PC-9 (cell line): ENCODE data around the gene PSD2. TPM values are rescaled to one million over a fixed set of nuclear protein-coding genes. Genes with fewer than 3 reads are reported as not detected.

ENCODE experiments used
- BruUV-seq: library from RNA; stranded (reverse); fragments of 400-500 nt; replicated peaks from 2 replicates; lab custom pipeline; 2021; lab: Mats Ljungman, UMichigan
- CTCF ChIA-PET: fragments of 300-600 bp; sonication (Branson Sonifier 250); formaldehyde crosslinking; loops from one replicate; lab custom pipeline; 2022; ENCODE audit warnings: antibody characterized with exemption; lab: Charles Lee
- POLR2A ChIA-PET: fragments of 300-600 bp; sonication (Branson Sonifier 250); formaldehyde crosslinking; loops from one replicate; lab custom pipeline; 2022; ENCODE audit warnings: antibody characterized with exemption; ENCODE audit not compliant: unreplicated experiment; lab: Charles Lee
- DNase-seq, 2 experiments: peaks; one replicate each; pipeline versions ENCODE4 v3.0.0 to v3.0.0-alpha.2; 2015 to 2022; ENCODE audit warnings: mixed read lengths in 1 of 2
- H2AFZ ChIP-seq: fragments of 200-600 bp; sonication (generic); 2 replicates; pipeline ENCODE4 v1.8.1; 2017; ENCODE audit warnings: antibody characterized with exemption
- H3F3A ChIP-seq: fragments of 200-600 bp; sonication (generic); 2 replicates; pipeline ENCODE4 v1.8.1; 2017; ENCODE audit warnings: antibody characterized with exemption, mild to moderate bottlenecking, low read depth; ENCODE audit not compliant: insufficient read depth
- H3K27ac ChIP-seq: fragments of 200-600 bp; sonication (generic); 2 replicates; pipeline ENCODE4 v1.6.1; 2016; ENCODE audit warnings: mixed run types
- H3K27me3 ChIP-seq: fragments of 200-600 bp; sonication (generic); 2 replicates; pipeline ENCODE4 v1.6.1; 2016; ENCODE audit warnings: low read depth, mixed run types; ENCODE audit not compliant: insufficient read depth
- H3K36me3 ChIP-seq: fragments of 200-600 bp; sonication (generic); 2 replicates; pipeline ENCODE4 v1.6.1; 2016; ENCODE audit warnings: low read depth, mixed run types
- H3K4me1 ChIP-seq: fragments of 200-600 bp; sonication (generic); replicated peaks from 2 replicates; pipeline ENCODE4 v1.6.1; 2016; ENCODE audit warnings: mixed run types; ENCODE audit not compliant: insufficient read depth
- H3K4me2 ChIP-seq: fragments of 200-600 bp; sonication (generic); 2 replicates; pipeline ENCODE4 v1.6.1; 2017; ENCODE audit warnings: mixed run types
- H3K4me3 ChIP-seq: fragments of 200-600 bp; sonication (generic); 2 replicates; pipeline ENCODE4 v1.6.1; 2016; ENCODE audit warnings: mixed run types
- H3K79me2 ChIP-seq: fragments of 200-600 bp; sonication (generic); 2 replicates; pipeline ENCODE4 v1.6.1; 2017; ENCODE audit warnings: low read depth, mixed run types
- H3K9me2 ChIP-seq: fragments of 200-600 bp; sonication (generic); 2 replicates; pipeline ENCODE4 v1.8.1; 2017; ENCODE audit warnings: mild to moderate bottlenecking; ENCODE audit not compliant: insufficient read depth
- H3K9me3 ChIP-seq: fragments of 200-600 bp; sonication (generic); 2 replicates; pipeline ENCODE4 v1.8.1; 2016; ENCODE audit warnings: low read depth; ENCODE audit not compliant: insufficient read depth
- H4K20me1 ChIP-seq: fragments of 200-600 bp; sonication (generic); 2 replicates; pipeline ENCODE4 v1.8.1; 2017; ENCODE audit not compliant: insufficient read depth
- EZH2 ChIP-seq: fragments of 200-600 bp; sonication (generic); IDR thresholded peaks from 2 replicates; pipeline ENCODE4 v1.8.0; 2017; ENCODE audit warnings: antibody characterized with exemption, low read depth
- intact Hi-C: fragments of 100-400 bp; cut with micrococcal nuclease; formaldehyde crosslinking; loops from one replicate; pipeline ENCODE4 v1.10.0; 2022; ENCODE audit not compliant: unreplicated experiment
- total RNA-seq: library from RNA; stranded (reverse); gene quantifications from 2 replicates; pipeline ENCODE4 v1.2.3, GENCODE V29; 2021
- TF ChIP-seq, protein P1 (sequence below): fragments of 200-600 bp; sonication (generic); conservative IDR thresholded peaks from 2 replicates; pipeline ENCODE4 v1.6.1; 2017; ENCODE audit warnings: mixed run types, antibody characterized with exemption, mild to moderate bottlenecking, moderate library complexity

PSD2 gene
- total RNA-seq, 1 experiment from 2014 or later = 0.07 TPM

DNA sequence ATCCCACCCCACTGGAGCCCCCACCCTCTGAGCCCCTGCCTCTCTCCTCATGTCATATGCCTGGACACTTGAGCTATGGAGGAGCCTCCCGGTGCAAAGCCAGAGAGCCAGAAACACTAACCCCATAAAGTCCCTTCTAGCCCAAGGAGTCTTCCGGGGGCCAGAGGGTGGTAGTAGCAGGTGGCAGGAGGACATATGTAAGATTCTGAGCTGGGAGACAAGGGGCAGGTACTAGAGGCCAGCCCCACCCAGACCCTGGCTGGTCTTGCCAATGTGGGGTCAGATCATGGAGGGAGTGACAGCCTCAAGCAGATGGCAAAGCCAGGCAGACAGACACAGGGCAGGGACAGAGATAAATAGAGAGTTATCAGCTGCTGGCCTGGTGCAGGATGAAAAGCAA, 63.4 kb downstream of the PSD2 start:
- Histone ChIP-seq H3K27me3 (peaks cover 20% of the 10 kb centered on the region; the same call in 1 of the 2 replicates), H3F3A (no peaks in the 10 kb centered on the region), H3K4me2 (no peak overlapping the region), H3K36me3 (no peaks in the 10 kb centered on the region), H3K79me2 (no peaks in the 10 kb centered on the region), H3K27ac (no peak overlapping the region), H2AFZ (no peak overlapping the region), H3K9me2 (no peaks in the 10 kb centered on the region), H3K9me3 (no peaks in the 10 kb centered on the region), H4K20me1 (no peaks in the 10 kb centered on the region), H3K4me1 (no peaks in the 10 kb centered on the region), H3K4me3 (no peak overlapping the region)
- CTCF ChIA-PET = no interaction called here
- TF ChIP-seq, protein P1, sequence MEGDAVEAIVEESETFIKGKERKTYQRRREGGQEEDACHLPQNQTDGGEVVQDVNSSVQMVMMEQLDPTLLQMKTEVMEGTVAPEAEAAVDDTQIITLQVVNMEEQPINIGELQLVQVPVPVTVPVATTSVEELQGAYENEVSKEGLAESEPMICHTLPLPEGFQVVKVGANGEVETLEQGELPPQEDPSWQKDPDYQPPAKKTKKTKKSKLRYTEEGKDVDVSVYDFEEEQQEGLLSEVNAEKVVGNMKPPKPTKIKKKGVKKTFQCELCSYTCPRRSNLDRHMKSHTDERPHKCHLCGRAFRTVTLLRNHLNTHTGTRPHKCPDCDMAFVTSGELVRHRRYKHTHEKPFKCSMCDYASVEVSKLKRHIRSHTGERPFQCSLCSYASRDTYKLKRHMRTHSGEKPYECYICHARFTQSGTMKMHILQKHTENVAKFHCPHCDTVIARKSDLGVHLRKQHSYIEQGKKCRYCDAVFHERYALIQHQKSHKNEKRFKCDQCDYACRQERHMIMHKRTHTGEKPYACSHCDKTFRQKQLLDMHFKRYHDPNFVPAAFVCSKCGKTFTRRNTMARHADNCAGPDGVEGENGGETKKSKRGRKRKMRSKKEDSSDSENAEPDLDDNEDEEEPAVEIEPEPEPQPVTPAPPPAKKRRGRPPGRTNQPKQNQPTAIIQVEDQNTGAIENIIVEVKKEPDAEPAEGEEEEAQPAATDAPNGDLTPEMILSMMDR = no peak
- no peak for TF ChIP-seq EZH2
- POLR2A ChIA-PET = no interaction called here
- no peak for DNase-seq
- BruUV-seq = no TSS peak
- intact Hi-C loops = no loop called here

DNA sequence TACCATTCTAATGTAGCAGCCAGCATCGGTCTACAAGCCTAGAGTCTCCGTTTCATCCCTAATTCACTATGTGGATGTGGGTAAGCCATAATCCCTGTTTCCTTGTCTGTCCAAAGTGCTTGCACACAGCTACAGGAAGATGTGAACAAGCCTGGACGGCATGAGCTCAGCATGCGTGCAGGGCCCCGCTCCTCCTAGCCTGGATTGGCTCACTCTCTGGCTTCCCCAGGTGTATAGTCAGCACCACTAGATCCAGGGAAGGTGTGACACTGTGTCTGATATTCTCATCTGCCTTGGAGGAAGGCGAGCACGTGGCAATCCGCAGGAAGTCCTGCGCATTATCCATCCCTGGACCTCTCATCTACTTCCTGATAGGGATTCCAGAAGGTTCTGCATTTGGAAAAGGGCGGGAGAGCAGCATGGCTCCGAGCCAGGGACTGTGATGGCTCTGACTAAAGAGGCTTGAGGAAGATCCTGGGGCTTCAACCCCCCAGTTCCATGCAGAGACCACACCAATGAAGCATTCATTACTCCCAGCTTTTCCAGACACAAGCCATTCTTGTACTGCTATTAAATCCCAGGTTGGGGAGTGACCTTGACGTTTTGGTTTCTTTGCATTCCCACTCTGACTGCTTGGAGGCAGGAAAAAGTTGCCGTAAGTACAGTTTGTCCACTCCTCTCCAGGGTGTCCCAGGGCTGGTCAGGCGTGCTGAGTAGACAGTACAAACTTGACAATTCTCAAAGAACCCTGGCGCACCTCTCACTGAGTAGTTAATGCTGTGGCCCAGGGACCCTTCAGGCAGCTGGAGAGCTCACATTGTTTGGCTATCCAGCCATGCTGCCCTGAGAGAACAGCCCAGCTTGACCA, 65.6 kb downstream of the PSD2 start:
- no peaks in the 10 kb centered on the region for H3K36me3 ChIP-seq
- H3K4me1 ChIP-seq = peaks cover 6% of the 10 kb centered on the region
- no peak overlapping the region for H3K4me2 ChIP-seq
- no peaks in the 10 kb centered on the region for H3K9me2 ChIP-seq
- no peak overlapping the region for H2AFZ ChIP-seq
- H3K27me3 ChIP-seq = peaks cover 13% of the 10 kb centered on the region; the same call in 1 of the 2 replicates
- no peak for TF ChIP-seq EZH2
- TF ChIP-seq, protein P1 = no peak
- no peaks in the 10 kb centered on the region for H3F3A ChIP-seq
- DNase-seq = no peak
- no TSS peak for BruUV-seq
- intact Hi-C loops = loop anchor here (10.0 kb wide), 1 partner anchor 104 kb away; no protein-coding TSS in a partner anchor
- ChIA-PET POLR2A (no interaction called here), CTCF (no interaction called here)
- H3K9me3 ChIP-seq = no peaks in the 10 kb centered on the region
- H3K79me2 ChIP-seq = no peaks in the 10 kb centered on the region
- no peaks in the 10 kb centered on the region for H4K20me1 ChIP-seq
- no peak overlapping the region for H3K4me3 ChIP-seq
- no peak overlapping the region for H3K27ac ChIP-seq

DNA sequence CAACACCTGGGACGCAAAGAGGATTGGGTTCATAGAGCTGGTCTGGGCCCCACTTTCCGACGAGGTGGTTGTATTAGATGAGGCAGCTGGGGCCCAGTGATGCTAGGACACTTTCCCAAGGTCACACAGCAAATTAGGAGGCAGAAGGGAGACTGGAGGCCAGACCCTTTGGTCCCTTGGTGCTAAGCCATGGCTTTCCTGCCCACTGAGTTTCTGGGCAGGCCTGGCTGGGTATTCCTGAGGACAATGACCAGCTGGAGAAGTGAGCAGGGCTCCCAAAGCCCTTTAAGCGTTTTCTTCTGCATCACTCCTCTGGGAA, 66.2 kb downstream of the PSD2 start:
- ChIA-PET POLR2A (no interaction called here), CTCF (no interaction called here)
- H3K36me3 ChIP-seq = no peaks in the 10 kb centered on the region
- no TSS peak for BruUV-seq
- no peaks in the 10 kb centered on the region for H3K9me2 ChIP-seq
- intact Hi-C loops = loop anchor here (10.0 kb wide), 1 partner anchor 103 kb away; no protein-coding TSS in a partner anchor
- H2AFZ ChIP-seq = no peak overlapping the region
- H3K4me1 ChIP-seq = peaks cover 6% of the 10 kb centered on the region
- TF ChIP-seq, protein P1 = no peak
- no peak for TF ChIP-seq EZH2
- H3K9me3 ChIP-seq = no peaks in the 10 kb centered on the region
- H3F3A ChIP-seq = no peaks in the 10 kb centered on the region
- H3K27ac ChIP-seq = no peak overlapping the region
- H3K4me2 ChIP-seq = no peak overlapping the region
- no peaks in the 10 kb centered on the region for H4K20me1 ChIP-seq
- H3K4me3 ChIP-seq = no peak overlapping the region
- H3K27me3 ChIP-seq = peaks cover 8% of the 10 kb centered on the region; the same call in 1 of the 2 replicates
- DNase-seq = no peak
- no peaks in the 10 kb centered on the region for H3K79me2 ChIP-seq
